Fibroblast of the aortic adventitia (primary cell): Measurements from ENCODE around the gene MMP20. TPM values are rescaled to one million over a fixed set of nuclear protein-coding genes. Genes with fewer than 3 reads are reported as not detected.

ENCODE experiments used
- DNase-seq: peaks from one replicate; pipeline ENCODE4 v3.0.0-alpha.2; 2010; ENCODE audit warnings: low read depth
- H3K4me3 ChIP-seq: 2 replicates; pipeline ENCODE4 v1.5.1; 2011; ENCODE audit warnings: low read depth, mild to moderate bottlenecking, control low read depth, low read length, moderate library complexity
- CTCF ChIP-seq: IDR thresholded peaks from 2 replicates; pipeline ENCODE4 v1.5.1; 2011; ENCODE audit warnings: mild to moderate bottlenecking, low read length, control low read depth, inconsistent platforms; ENCODE audit not compliant: insufficient read depth
- total RNA-seq: library from RNA; depleted of rRNA; stranded (reverse); fragments of >200 nt; gene quantifications from 2 replicates; pipeline ENCODE4 v1.2.3, GENCODE V29; 2012; ENCODE audit warnings: low replicate concordance

The MMP20 gene
- total RNA-seq, 1 donor = not detected

GRCh38 chr11:102655547-102655946, 30.4 kb upstream of the MMP20 start:
- H3K4me3 ChIP-seq = no peak overlapping the region
- no peak for DNase-seq
- no peak for TF ChIP-seq CTCF

GRCh38 chr11:102654761-102655160, 29.6 kb upstream of the MMP20 start:
- no peak for TF ChIP-seq CTCF
- DNase-seq = no peak
- no peak overlapping the region for H3K4me3 ChIP-seq

GRCh38 chr11:102653744-102654291, 28.7 kb upstream of the MMP20 start:
- TF ChIP-seq CTCF = no peak
- H3K4me3 ChIP-seq = no peak overlapping the region
- no peak for DNase-seq

GRCh38 chr11:102647430-102647829, 22.3 kb upstream of the MMP20 start:
- peak; percentile 36 for DNase-seq
- TF ChIP-seq CTCF = no peak
- H3K4me3 ChIP-seq = no peak overlapping the region

- no peak for TF ChIP-seq CTCF
- no peak overlapping the region for H3K4me3 ChIP-seq
- no peak for DNase-seq
Measured at GRCh38 chr11:102643941-102644340, 18.8 kb upstream of the MMP20 start.

GRCh38 chr11:102640946-102641345, 15.8 kb upstream of the MMP20 start:
- DNase-seq = no peak
- TF ChIP-seq CTCF = no peak
- no peak overlapping the region for H3K4me3 ChIP-seq

- no peak overlapping the region for H3K4me3 ChIP-seq
- no peak for TF ChIP-seq CTCF
- no peak for DNase-seq
Measured at GRCh38 chr11:102639656-102640055, 14.5 kb upstream of the MMP20 start.
